GM19452 (cell line): Measurements from ENCODE around the gene MYOC.
"Not testable (repeated sequence)": the region's sequence is repeated elsewhere in the genome, so short reads cannot be mapped to it uniquely, and the experiment has no call there.

Experiments used
- ATAC-seq: cut with Tn5 transposase; IDR thresholded peaks from one replicate; pipeline ENCODE4 v1.9.1; 2021; ENCODE audit not compliant: unreplicated experiment

The MYOC gene

GRCh38 chr1:171652234-171652822, at the start of gene MYOC:
Gene MYOC (minus strand): TSS chr1:171652688. CDS start chr1:171652611, 77 bp downstream.
- ATAC-seq = no peak

- no peak for ATAC-seq
Measured at GRCh38 chr1:171699531-171699930, 47.0 kb upstream of the MYOC start.

- not testable (repeated sequence) for ATAC-seq
Measured at GRCh38 chr1:171695772-171696171, 43.3 kb upstream of the MYOC start.

GRCh38 chr1:171693541-171693940, 41.1 kb upstream of the MYOC start:
- ATAC-seq = not testable (repeated sequence)

- ATAC-seq = no peak
Measured at GRCh38 chr1:171683870-171684269, 31.4 kb upstream of the MYOC start.

- no peak for ATAC-seq
Measured at GRCh38 chr1:171680339-171680738, 27.9 kb upstream of the MYOC start.

GRCh38 chr1:171676823-171677222, 24.3 kb upstream of the MYOC start:
- ATAC-seq = no peak

- no peak for ATAC-seq
Measured at GRCh38 chr1:171674431-171675405, 22.2 kb upstream of the MYOC start.

GRCh38 chr1:171670739-171671138, 18.3 kb upstream of the MYOC start:
- ATAC-seq = no peak

- ATAC-seq = no peak
Measured at GRCh38 chr1:171668372-171668771, 15.9 kb upstream of the MYOC start.

- ATAC-seq = no peak
Measured at GRCh38 chr1:171666114-171666769, 13.8 kb upstream of the MYOC start.

- no peak for ATAC-seq
Measured at GRCh38 chr1:171664976-171665375, 12.5 kb upstream of the MYOC start.

GRCh38 chr1:171663854-171664575, 11.5 kb upstream of the MYOC start:
- no peak for ATAC-seq

- ATAC-seq = no peak
Measured at GRCh38 chr1:171663036-171663853, 10.8 kb upstream of the MYOC start.

- ATAC-seq = no peak
Measured at GRCh38 chr1:171661076-171661650, 8.7 kb upstream of the MYOC start.

GRCh38 chr1:171656206-171656605, 3.7 kb upstream of the MYOC start:
- ATAC-seq = not testable (repeated sequence)

- ATAC-seq = no peak
Measured at GRCh38 chr1:171655746-171656116, 3.2 kb upstream of the MYOC start.

- no peak for ATAC-seq
Measured at GRCh38 chr1:171654942-171655745, 2.7 kb upstream of the MYOC start.
